DMS153 treated with DMSO at 0.1 percent for 48 hours (cell line): ENCODE data around the gene EIF4E.
"Not testable (repeated sequence)": the region's sequence is repeated elsewhere in the genome, so short reads cannot be mapped to it uniquely, and the experiment has no call there.

Source experiments
- DNase-seq: peaks from one replicate; lab custom pipeline; 2025; ENCODE audit not compliant: unreplicated experiment; lab: John Stamatoyannopoulos, UW

The EIF4E gene

GRCh38 chr4:98880884-98881283 is 48.0 kb downstream of the EIF4E start:
- not testable (repeated sequence) for DNase-seq

GRCh38 chr4:98879515-98879914 is 49.4 kb downstream of the EIF4E start:
- no peak for DNase-seq

- no peak for DNase-seq
These were observed 55.9 kb downstream of the EIF4E start for GRCh38 chr4:98873059-98873458.

GRCh38 chr4:98872120-98872906 is 56.6 kb downstream of the EIF4E start:
- not testable (repeated sequence) for DNase-seq

GRCh38 chr4:98867648-98868047 is 61.3 kb downstream of the EIF4E start:
- DNase-seq = no peak

- no peak for DNase-seq
These were observed 63.9 kb downstream of the EIF4E start for GRCh38 chr4:98865059-98865458.

GRCh38 chr4:98864560-98864959 is 64.4 kb downstream of the EIF4E start:
- no peak for DNase-seq

- no peak for DNase-seq
These were observed 66.6 kb downstream of the EIF4E start for GRCh38 chr4:98862371-98862770.

- DNase-seq = no peak
These were observed 67.6 kb downstream of the EIF4E start for GRCh38 chr4:98861100-98861884.

GRCh38 chr4:98851806-98852205 is 77.1 kb downstream of the EIF4E start:
- DNase-seq = no peak

- DNase-seq = no peak
These were observed 78.0 kb downstream of the EIF4E start for GRCh38 chr4:98850937-98851336.

GRCh38 chr4:98848448-98848847 is 80.5 kb downstream of the EIF4E start:
- no peak for DNase-seq

- no peak for DNase-seq
These were observed 83.0 kb downstream of the EIF4E start for GRCh38 chr4:98845960-98846359.

- DNase-seq = not testable (repeated sequence)
These were observed 86.0 kb downstream of the EIF4E start for GRCh38 chr4:98842917-98843316.

GRCh38 chr4:98838977-98839618 is 89.8 kb downstream of the EIF4E start:
- DNase-seq = no peak

GRCh38 chr4:98838531-98838930 is 90.4 kb downstream of the EIF4E start:
- no peak for DNase-seq

- DNase-seq = no peak
These were observed 95.5 kb downstream of the EIF4E start for GRCh38 chr4:98833384-98833783.

- not testable (repeated sequence) for DNase-seq
These were observed 97.9 kb downstream of the EIF4E start for GRCh38 chr4:98831036-98831435.
